Mesothelial cell of epicardium (in vitro differentiated cells): ENCODE results near the gene TIMP3. TPM values are rescaled to one million over a fixed set of nuclear protein-coding genes. Genes with fewer than 3 reads are reported as not detected.
A peak's percentile ranks its signal among the peaks of the same experiment; 100 is the strongest.

ENCODE experiments used
- DNase-seq, 2 experiments: peaks; one replicate each; pipeline ENCODE4 v3.0.0; 2021; ENCODE audit warnings: low spot score in 2 of 2; ENCODE audit not compliant: unreplicated experiment in 2 of 2
- H3K27ac Mint-ChIP-seq: 2 replicates; pipeline ENCODE4 v1.8.0; 2021; ENCODE audit warnings: mixed read lengths
- H3K27me3 Mint-ChIP-seq: 2 replicates; pipeline ENCODE4 v1.8.0; 2021; ENCODE audit warnings: low read depth, mixed read lengths
- H3K36me3 Mint-ChIP-seq: 2 replicates; pipeline ENCODE4 v1.8.0; 2021; ENCODE audit warnings: mixed read lengths
- H3K4me1 Mint-ChIP-seq: 2 replicates; pipeline ENCODE4 v1.8.0; 2021; ENCODE audit warnings: mixed read lengths
- H3K4me3 Mint-ChIP-seq: 2 replicates; pipeline ENCODE4 v1.8.0; 2021; ENCODE audit warnings: mild to moderate bottlenecking, moderate library complexity, mixed read lengths
- H3K9me3 Mint-ChIP-seq: 2 replicates; pipeline ENCODE4 v1.8.0; 2021; ENCODE audit warnings: mixed read lengths
- CTCF ChIP-seq: fragments of 200-600 bp; sonication (generic); IDR thresholded peaks from one replicate; pipeline ENCODE4 v1.5.0; 2021; ENCODE audit warnings: antibody characterized with exemption; ENCODE audit not compliant: unreplicated experiment
- total RNA-seq: library from RNA; stranded (reverse); gene quantifications from 3 replicates; pipeline ENCODE4 v1.2.1, GENCODE V29; 2021

Gene TIMP3
- total RNA-seq, 1 donor from 2014 or later: 67.2 TPM

- Mint-ChIP-seq H3K4me3 (no peak overlapping the region), H3K27me3 (no peaks in the 10 kb centered on the region), H3K27ac (no peak overlapping the region), H3K4me1 (peaks cover 8% of the 10 kb centered on the region), H3K9me3 (no peaks in the 10 kb centered on the region), H3K36me3 (no peaks in the 10 kb centered on the region)
- TF ChIP-seq CTCF: no peak
- DNase-seq: no peak
These were observed 99.6 kb downstream of the TIMP3 start for GRCh38 chr22:32900886-32901635.

- H3K27ac Mint-ChIP-seq: no peak overlapping the region
- no peak overlapping the region for H3K4me3 Mint-ChIP-seq
- no peak for TF ChIP-seq CTCF
- H3K27me3 Mint-ChIP-seq: no peaks in the 10 kb centered on the region
- no peaks in the 10 kb centered on the region for H3K9me3 Mint-ChIP-seq
- H3K4me1 Mint-ChIP-seq: peaks cover 9% of the 10 kb centered on the region
- DNase-seq: no peak
- H3K36me3 Mint-ChIP-seq: no peaks in the 10 kb centered on the region
These were observed 100.4 kb downstream of the TIMP3 start for GRCh38 chr22:32901925-32902324.

- Mint-ChIP-seq H3K36me3 (no peaks in the 10 kb centered on the region), H3K9me3 (no peaks in the 10 kb centered on the region), H3K4me3 (no peak overlapping the region), H3K27me3 (no peaks in the 10 kb centered on the region), H3K27ac (no peak overlapping the region), H3K4me1 (peaks cover 9% of the 10 kb centered on the region)
- DNase-seq: no peak
- TF ChIP-seq CTCF: no peak
These were observed 102.0 kb downstream of the TIMP3 start for GRCh38 chr22:32903507-32903906.

GRCh38 chr22:32904044-32904443 lies 102.5 kb downstream of the TIMP3 start:
- Mint-ChIP-seq H3K4me1 (peaks cover 9% of the 10 kb centered on the region), H3K27me3 (no peaks in the 10 kb centered on the region), H3K4me3 (no peak overlapping the region), H3K27ac (peak overlapping the region; percentile 4), H3K36me3 (no peaks in the 10 kb centered on the region), H3K9me3 (no peaks in the 10 kb centered on the region)
- no peak for DNase-seq
- TF ChIP-seq CTCF: no peak

GRCh38 chr22:32905400-32905799 lies 103.9 kb downstream of the TIMP3 start:
- Mint-ChIP-seq H3K27ac (peak overlapping the region; percentile 33), H3K4me1 (peaks cover 15% of the 10 kb centered on the region), H3K4me3 (no peak overlapping the region), H3K27me3 (no peaks in the 10 kb centered on the region), H3K9me3 (no peaks in the 10 kb centered on the region), H3K36me3 (no peaks in the 10 kb centered on the region)
- DNase-seq: no peak
- TF ChIP-seq CTCF: no peak
